Panc1 (cell line): ENCODE results near the gene VSIR. TPM values are rescaled to one million over a fixed set of nuclear protein-coding genes. Genes with fewer than 3 reads are reported as not detected.

ENCODE experiments used
- ATAC-seq: fragments of 200-7000 bp; cut with Tn5 transposase; 2 replicates; pipeline ENCODE4 v1.9.1; 2020; ENCODE audit warnings: mild to moderate bottlenecking, moderate library complexity
- BruUV-seq: library from RNA; stranded (reverse); fragments of 400-500 nt; replicated peaks from 2 replicates; lab custom pipeline; 2021; lab: Mats Ljungman, UMichigan
- CTCF ChIA-PET: fragments of 300-600 bp; sonication (Branson Sonifier 250); formaldehyde crosslinking; loops from one replicate; lab custom pipeline; 2022; ENCODE audit warnings: antibody characterized with exemption; lab: Charles Lee
- POLR2A ChIA-PET: fragments of 300-600 bp; sonication (Branson Sonifier 250); formaldehyde crosslinking; loops from one replicate; lab custom pipeline; 2022; ENCODE audit warnings: antibody characterized with exemption; lab: Charles Lee
- DNase-seq: peaks from one replicate; pipeline ENCODE4 v3.0.0-alpha.2; 2010; ENCODE audit warnings: low read depth, low spot score
- H3K27ac ChIP-seq: 2 replicates; pipeline ENCODE4 v1.5.1; 2011; ENCODE audit warnings: mild to moderate bottlenecking, low read length, inconsistent platforms
- H3K27me3 ChIP-seq: fragments of 200-500 bp; sonication (Bioruptor generic); 2 replicates; pipeline ENCODE4 v1.6.0; 2014; ENCODE audit warnings: low read length, inconsistent platforms; ENCODE audit not compliant: control insufficient read depth, insufficient read depth
- H3K36me3 ChIP-seq: fragments of 200-500 bp; sonication (Bioruptor generic); 2 replicates; pipeline ENCODE4 v1.5.1; 2014; ENCODE audit warnings: inconsistent platforms, mild to moderate bottlenecking, low read length, moderate library complexity; ENCODE audit not compliant: control insufficient read depth, insufficient read depth
- H3K4me1 ChIP-seq: 2 replicates; pipeline ENCODE4 v1.5.1; 2011; ENCODE audit warnings: inconsistent platforms, mild to moderate bottlenecking, low read length, moderate library complexity; ENCODE audit not compliant: control insufficient read depth, insufficient read depth
- H3K4me3 ChIP-seq, 2 experiments: 2 replicates each; pipeline ENCODE4 v1.5.1; 2011 to 2012; ENCODE audit warnings: low read depth in 2 of 2, low read length in 2 of 2, mild to moderate bottlenecking in 2 of 2, inconsistent platforms in 1 of 2, moderate library complexity in 1 of 2
- H3K9me3 ChIP-seq: fragments of 200-500 bp; sonication (Bioruptor generic); 2 replicates; pipeline ENCODE4 v1.5.1; 2014; ENCODE audit warnings: low read depth, mild to moderate bottlenecking, inconsistent platforms, low read length, moderate library complexity; ENCODE audit not compliant: control insufficient read depth, insufficient read depth
- POLR2AphosphoS5 ChIP-seq: IDR thresholded peaks from 2 replicates; pipeline ENCODE4 v1.6.1; 2012; ENCODE audit warnings: mild to moderate bottlenecking, low read depth, low read length, moderate library complexity
- SIN3A ChIP-seq: IDR thresholded peaks from 2 replicates; pipeline ENCODE4 v1.6.1; 2012; ENCODE audit warnings: low read depth, mild to moderate bottlenecking, low read length, moderate library complexity, borderline replicate concordance; ENCODE audit not compliant: insufficient read depth
- TCF7L2 ChIP-seq: IDR thresholded peaks from 2 replicates; pipeline ENCODE4 v1.6.1; 2011; ENCODE audit warnings: mild to moderate bottlenecking, low read depth, low read length, inconsistent platforms
- in situ Hi-C: cut with HindIII; loops from 2 replicates; pipeline ENCODE4 v1.10.0; 2016; ENCODE audit warnings: low sequenced_read_pairs, low pct_unique_long_range_greater_than_20kb
- intact Hi-C: fragments of 100-400 bp; cut with micrococcal nuclease; formaldehyde crosslinking; loops from one replicate; pipeline ENCODE4 v1.10.0; 2022; ENCODE audit not compliant: unreplicated experiment
- total RNA-seq: library from RNA; stranded (reverse); gene quantifications from one replicate; pipeline ENCODE4 v1.2.1, GENCODE V29; 2021; ENCODE audit not compliant: unreplicated experiment
- TF ChIP-seq, protein P1 (sequence below), 2 experiments: IDR thresholded peaks; 2 replicates each; pipeline ENCODE4 v1.6.1; 2011 to 2012; ENCODE audit warnings: low read depth in 2 of 2, control low read depth in 1 of 2, low read length in 1 of 2, mild to moderate bottlenecking in 1 of 2, moderate library complexity in 1 of 2; ENCODE audit not compliant: insufficient read depth in 1 of 2
- TF ChIP-seq, protein P2 (sequence below): fragments of 450-650 bp; IDR thresholded peaks from 2 replicates; pipeline ENCODE4 v1.5.1; 2017; ENCODE audit warnings: mild to moderate bottlenecking

VSIR gene
- total RNA-seq, 1 experiment from 2014 or later, result 34.9 TPM

DNA sequence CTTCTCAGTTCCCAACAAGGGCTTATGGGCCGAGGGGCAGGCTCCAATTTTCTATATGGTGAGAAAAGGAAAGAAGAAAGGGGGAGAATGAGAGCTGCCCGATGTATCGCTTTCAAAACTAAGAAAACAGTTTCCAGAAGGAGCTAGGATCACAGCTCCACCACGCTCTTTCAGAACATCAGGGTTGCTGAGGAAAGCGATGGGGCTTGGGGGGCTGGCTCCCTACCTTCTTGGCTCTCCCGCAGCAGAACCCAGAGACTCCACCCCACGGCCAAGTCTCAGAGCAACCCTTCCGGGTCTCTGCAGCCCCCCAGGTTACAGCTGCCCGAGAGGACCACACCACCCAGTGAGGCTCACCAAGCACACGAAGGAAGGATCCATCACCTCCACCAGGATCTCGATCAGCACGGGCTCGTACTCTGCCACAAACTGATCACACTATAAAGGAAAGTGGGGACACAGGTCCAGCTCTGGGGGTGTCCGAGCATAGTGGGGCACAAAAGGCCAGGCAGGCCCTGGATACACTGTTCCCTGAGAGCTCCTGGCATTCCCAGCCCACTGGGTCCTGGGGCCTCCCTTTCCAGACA lies 45.4 kb upstream of the VSIR start:
- peaks cover 33% of the 10 kb centered on the region for H3K4me1 ChIP-seq
- ChIA-PET CTCF (interaction anchor here (0.6 kb wide), 1 partner anchor 37 kb away, joined by 3 read pairs; no protein-coding TSS in a partner anchor), POLR2A (no interaction called here)
- H3K4me3 ChIP-seq, result no peak overlapping the region
- no peaks in the 10 kb centered on the region for H3K27me3 ChIP-seq
- H3K36me3 ChIP-seq, result peaks cover 68% of the 10 kb centered on the region
- TF ChIP-seq SIN3A (no peak), TCF7L2 (no peak), POLR2AphosphoS5 (no peak)
- TF ChIP-seq, protein P1, sequence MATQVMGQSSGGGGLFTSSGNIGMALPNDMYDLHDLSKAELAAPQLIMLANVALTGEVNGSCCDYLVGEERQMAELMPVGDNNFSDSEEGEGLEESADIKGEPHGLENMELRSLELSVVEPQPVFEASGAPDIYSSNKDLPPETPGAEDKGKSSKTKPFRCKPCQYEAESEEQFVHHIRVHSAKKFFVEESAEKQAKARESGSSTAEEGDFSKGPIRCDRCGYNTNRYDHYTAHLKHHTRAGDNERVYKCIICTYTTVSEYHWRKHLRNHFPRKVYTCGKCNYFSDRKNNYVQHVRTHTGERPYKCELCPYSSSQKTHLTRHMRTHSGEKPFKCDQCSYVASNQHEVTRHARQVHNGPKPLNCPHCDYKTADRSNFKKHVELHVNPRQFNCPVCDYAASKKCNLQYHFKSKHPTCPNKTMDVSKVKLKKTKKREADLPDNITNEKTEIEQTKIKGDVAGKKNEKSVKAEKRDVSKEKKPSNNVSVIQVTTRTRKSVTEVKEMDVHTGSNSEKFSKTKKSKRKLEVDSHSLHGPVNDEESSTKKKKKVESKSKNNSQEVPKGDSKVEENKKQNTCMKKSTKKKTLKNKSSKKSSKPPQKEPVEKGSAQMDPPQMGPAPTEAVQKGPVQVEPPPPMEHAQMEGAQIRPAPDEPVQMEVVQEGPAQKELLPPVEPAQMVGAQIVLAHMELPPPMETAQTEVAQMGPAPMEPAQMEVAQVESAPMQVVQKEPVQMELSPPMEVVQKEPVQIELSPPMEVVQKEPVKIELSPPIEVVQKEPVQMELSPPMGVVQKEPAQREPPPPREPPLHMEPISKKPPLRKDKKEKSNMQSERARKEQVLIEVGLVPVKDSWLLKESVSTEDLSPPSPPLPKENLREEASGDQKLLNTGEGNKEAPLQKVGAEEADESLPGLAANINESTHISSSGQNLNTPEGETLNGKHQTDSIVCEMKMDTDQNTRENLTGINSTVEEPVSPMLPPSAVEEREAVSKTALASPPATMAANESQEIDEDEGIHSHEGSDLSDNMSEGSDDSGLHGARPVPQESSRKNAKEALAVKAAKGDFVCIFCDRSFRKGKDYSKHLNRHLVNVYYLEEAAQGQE (IDR thresholded peaks at IDR 0.05; ENCODE audit: insufficient read depth in 1 of 2, low read depth in 2 of 2, low read length in 1 of 2), result no peak
- TF ChIP-seq, protein P2, sequence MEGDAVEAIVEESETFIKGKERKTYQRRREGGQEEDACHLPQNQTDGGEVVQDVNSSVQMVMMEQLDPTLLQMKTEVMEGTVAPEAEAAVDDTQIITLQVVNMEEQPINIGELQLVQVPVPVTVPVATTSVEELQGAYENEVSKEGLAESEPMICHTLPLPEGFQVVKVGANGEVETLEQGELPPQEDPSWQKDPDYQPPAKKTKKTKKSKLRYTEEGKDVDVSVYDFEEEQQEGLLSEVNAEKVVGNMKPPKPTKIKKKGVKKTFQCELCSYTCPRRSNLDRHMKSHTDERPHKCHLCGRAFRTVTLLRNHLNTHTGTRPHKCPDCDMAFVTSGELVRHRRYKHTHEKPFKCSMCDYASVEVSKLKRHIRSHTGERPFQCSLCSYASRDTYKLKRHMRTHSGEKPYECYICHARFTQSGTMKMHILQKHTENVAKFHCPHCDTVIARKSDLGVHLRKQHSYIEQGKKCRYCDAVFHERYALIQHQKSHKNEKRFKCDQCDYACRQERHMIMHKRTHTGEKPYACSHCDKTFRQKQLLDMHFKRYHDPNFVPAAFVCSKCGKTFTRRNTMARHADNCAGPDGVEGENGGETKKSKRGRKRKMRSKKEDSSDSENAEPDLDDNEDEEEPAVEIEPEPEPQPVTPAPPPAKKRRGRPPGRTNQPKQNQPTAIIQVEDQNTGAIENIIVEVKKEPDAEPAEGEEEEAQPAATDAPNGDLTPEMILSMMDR, result no peak
- DNase-seq (no peak), ATAC-seq (no peak)
- H3K27ac ChIP-seq, result peak overlapping the region; percentile 25; the same call in 1 of the 2 replicates
- H3K9me3 ChIP-seq, result no peaks in the 10 kb centered on the region
- no TSS peak for BruUV-seq
- in situ Hi-C loops (no loop called here), intact Hi-C loops (loop anchor here (5.0 to 10.0 kb wide), 3 partner anchors 114 to 504 kb away; partner anchors contain the start of gene SLC29A3)

DNA sequence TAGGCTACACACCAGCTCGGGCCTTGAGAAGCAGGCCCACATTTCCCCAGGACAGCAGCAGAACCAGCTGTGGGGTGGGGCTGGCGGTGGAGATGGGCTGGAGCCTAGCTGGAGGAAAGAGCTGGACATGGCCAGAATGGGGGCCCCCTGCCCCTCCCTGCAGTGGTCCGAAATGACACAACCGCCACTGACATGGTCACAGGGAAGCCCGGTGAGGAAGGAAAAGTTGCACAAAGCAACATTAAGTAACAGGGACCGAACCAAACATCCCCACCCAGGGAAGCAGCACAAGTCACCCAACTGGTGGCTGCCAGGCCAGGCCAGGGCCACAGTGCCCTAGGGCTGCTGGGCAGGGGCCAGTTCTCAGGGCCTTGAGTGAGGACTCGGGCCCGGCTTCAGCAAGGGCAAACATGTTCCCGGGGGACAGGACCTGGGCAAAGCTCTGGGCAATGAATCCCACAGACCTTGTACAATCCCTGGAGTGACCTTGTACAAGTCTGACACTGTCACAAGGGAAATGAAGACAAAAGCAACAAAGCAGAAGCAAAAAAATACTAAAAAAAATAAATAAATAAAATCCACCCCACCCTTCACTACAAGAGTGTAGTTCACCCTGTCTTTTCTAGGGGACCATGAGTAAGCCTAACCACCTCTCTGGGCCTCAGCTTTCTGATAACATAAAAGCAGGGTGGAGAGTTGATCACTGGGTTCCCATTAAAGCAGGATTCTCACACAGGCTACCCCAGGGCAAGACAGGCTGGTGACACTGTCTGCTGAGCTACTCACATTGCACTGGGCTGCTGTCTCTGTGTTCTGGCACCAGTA lies 44.7 kb upstream of the VSIR start:
- in situ Hi-C loops, result no loop called here
- ATAC-seq, result no peak

More for the DNA sequence above, 44.7 kb upstream of the VSIR start:
- Histone ChIP-seq H3K4me3 (no peak overlapping the region), H3K9me3 (no peaks in the 10 kb centered on the region), H3K27ac (peak overlapping the region; percentile 23; the same call in 1 of the 2 replicates), H3K36me3 (peaks cover 61% of the 10 kb centered on the region), H3K4me1 (peaks cover 39% of the 10 kb centered on the region), H3K27me3 (no peaks in the 10 kb centered on the region)
- ChIA-PET POLR2A (no interaction called here), CTCF (no interaction called here)
- no peak for DNase-seq
- intact Hi-C loops, result loop anchor here (5.0 to 10.0 kb wide), 3 partner anchors 113 to 503 kb away; partner anchors contain the start of gene SLC29A3
- BruUV-seq, result no TSS peak
- TF ChIP-seq TCF7L2 (no peak), POLR2AphosphoS5 (peak; percentile 33; the same call in 1 of the 2 replicates)
